Stimulated activated CD8-positive, alpha-beta memory T cell treated with anti-CD3 and anti-CD28 coated beads, Interleukin-15, amount 100 ng/mL, for 24 hours (primary cell): ENCODE results near the gene INTS2.
"Not testable (repeated sequence)": the region's sequence is repeated elsewhere in the genome, so short reads cannot be mapped to it uniquely, and the experiment has no call there.

ENCODE experiments used
- DNase-seq: peaks from one replicate; pipeline ENCODE4 v3.0.0-alpha.2; 2020; ENCODE audit warnings: low read depth

INTS2 gene

DNA sequence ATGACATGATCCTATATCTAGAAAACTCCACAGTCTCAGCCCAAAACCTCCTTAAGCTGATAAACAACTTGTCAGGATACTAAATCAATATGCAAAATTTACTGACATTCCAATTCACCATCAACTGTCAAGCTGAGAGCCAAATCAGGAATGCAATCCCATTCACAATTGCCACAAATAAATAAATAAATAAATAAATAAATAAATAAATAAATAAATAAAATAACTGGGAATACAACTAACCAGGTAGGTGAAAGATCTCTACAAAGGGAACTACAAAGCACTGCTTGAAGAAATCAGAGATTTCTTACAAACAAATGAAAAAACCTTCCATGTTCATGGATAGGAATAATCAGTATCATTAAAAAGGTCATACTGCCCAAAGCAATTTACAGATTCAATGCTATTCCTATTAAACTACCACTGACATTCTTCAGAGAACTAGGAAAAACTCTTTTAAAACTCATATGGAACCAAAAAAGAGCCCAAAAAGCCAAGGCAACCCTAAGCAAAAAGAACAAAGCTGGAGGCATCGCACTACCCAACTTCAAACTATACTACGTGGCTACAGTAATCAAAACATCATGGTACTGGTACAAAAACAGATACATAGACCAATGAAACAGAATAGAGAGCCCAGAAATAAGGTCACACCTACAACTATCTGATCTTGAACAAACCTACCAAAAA lies 102.2 kb downstream of the INTS2 start:
- no peak for DNase-seq

DNA sequence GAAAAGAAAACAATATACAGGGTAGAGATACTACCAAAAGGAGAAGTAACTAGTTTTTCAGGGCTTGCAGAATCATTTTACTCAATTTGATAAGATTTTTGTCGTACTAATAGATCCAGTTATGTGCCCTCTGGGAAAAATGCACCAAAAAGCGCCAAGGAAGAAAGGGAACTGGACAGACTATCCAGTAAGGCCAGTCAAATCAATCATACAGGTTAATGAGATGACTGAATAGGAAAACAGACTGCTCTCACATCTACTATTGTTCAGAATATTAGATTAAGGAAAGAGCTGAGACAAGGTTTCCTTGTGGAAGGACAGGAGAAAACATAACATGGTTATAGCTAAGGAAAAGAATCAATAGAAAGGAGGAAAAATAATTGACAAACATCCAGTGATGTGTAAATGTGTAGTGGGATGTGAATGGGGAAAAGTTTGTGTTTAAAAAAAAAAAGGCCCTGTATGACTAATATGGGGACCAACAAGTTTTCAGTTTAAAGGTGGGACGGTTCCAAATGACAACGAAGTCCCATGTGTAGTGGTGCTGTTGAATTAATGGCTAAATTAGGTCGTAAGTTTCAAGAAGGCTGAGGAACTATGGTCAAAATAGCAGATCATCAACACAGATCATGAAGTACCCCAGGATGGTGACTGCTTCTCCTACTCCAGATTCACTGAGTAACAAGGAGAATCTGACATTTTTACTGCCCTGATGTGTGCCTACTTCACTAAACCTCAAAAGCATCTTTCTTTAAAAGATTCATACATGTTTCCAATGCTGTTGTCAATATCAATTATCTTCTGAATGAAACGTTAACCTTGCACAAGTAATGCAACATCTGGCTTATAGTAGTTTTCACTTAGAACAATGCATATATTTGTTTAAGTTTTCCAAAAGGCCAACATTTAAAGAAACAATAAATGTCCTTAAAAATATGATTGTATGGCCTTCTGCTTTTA lies 105.2 kb downstream of the INTS2 start:
- DNase-seq: no peak

DNA sequence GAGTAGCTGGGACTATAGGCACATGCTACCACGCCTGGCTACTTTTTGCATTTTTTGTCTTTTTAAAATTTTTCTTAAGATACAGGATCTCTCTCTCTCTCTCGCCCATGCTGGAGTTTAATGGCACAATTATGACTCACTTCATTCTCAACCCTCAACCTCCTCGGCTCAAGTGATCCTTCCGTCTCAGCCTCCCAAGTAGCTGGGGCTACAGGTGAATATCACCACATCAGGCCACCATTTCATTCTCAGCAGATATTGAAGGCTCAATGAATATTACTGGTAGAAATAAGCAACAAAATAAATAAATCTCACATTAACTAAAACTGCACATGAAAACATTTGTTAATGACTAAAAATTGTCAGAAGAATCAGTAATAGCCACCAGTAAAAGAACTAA lies 106.1 kb downstream of the INTS2 start:
- DNase-seq: no peak

DNA sequence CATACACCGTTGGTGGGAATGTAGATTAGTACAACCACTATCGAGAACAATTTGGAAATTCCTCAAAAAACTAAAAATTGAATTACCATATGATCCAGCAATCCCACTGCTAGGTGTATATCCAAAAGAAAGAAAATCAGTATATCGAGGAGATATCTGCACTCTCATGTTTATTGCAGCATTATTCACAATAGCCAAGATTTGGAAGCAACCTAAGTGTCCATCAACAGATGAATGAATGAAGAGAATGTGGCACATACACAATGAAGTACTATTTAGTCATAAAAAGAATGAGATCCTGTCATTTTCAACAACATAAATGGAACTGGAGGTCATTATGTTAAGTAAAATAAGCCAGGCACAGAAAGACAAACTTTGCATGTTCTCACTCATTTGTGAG lies 108.5 kb downstream of the INTS2 start:
- not testable (repeated sequence) for DNase-seq

DNA sequence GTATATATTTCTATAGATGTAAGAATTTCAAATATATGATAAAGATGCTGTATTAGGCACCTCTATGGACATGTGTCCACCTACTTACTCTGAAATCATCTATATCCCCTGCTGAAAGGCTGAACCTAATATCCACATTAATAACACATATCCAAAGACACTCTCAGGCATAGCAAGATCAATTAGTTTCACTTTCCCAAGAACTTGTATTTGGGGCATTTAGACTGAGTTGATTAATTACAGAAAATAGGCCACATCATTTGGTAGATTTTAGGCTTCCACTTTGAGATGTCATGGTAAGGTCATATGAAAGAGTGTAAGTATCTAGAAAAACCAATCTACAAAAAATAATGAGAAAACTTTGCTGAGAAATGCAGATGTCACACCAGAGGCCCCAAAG lies 109.6 kb downstream of the INTS2 start:
- DNase-seq: no peak

DNA sequence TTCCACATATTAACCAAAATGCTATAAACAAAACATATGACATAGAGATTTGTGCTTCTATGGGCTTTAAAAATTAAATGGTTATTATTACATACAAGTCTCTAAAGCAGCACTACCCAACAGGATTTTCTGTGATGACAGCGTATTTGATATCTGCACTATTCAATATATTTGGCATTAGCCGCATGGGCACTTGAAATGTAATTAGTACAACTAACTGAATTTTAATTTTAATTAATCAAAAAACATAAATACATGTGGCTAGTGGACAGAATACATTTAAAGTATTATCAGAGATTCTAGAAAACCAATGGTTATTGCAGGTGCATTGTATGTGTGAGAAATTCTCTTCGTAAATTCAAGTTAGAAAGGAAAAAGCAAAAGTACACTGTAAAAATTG lies 110.3 kb downstream of the INTS2 start:
- DNase-seq: no peak

DNA sequence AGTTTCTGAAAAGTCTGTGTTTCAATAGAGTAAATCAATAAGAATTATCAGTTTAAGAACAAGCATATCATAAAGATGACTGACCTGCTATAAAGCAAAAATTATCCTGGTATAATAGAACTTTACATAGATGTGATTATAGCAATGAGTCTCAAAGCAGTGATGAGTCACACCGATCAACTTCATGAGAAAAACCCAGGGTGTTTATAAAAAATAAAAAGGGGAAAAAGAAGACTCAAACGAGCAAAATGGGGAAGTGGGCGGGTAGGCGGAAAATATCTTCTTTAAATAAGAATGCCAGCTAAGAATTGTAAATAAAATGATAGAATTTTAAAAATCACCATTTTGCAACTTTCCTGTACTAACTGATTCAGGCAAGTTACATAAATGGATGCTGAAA lies 111.2 kb downstream of the INTS2 start:
- no peak for DNase-seq

DNA sequence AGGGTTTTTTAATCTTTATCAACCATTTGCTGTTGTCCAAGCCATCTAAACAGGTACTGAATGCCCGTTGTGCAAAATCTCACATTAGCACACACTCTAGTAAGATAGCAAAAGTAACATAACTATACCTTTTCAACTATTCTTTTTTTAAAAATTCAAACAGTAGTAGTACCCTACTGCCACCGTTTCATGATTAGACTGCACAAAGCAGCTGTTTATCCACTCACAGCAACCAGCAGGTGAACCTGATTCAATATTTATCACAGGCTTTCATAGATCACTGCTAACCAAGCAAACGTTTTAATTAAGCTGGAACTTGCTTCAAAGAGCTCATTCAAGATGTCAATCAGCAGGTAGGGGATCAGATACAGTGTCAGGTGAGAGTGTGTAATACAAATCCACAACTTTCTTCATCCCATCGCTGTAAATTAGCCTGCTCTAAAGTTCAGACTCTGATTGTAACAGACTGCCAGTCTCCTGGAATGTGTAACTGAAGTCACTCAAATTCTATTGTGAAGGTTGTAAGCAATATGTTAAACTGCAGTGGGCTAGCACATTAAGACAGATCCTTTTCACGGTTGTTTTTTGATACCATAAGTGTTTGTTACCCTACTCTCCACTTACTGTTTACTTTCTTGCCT lies 111.8 kb downstream of the INTS2 start:
- no peak for DNase-seq
